ENCODE data around the gene MACO1. TPM values are rescaled to one million over a fixed set of nuclear protein-coding genes. Genes with fewer than 3 reads are reported as not detected.
"Not testable (repeated sequence)": the region's sequence is repeated elsewhere in the genome, so short reads cannot be mapped to it uniquely, and the experiment has no call there.

Gene MACO1
- polyA plus RNA-seq, 1 donor (not counting 4 experiments of a cell fraction or from before 2014, with no cell fraction given): 8.1 TPM

GRCh38 chr1:25414157-25414556 is 16.5 kb upstream of the MACO1 start:
- H3K79me2 ChIP-seq (ENCODE audit: control insufficient read depth, insufficient read depth, low read length); H3K27me3 ChIP-seq (ENCODE audit: control insufficient read depth, extremely low read depth, insufficient read depth, low read length); H3K36me3 ChIP-seq (ENCODE audit: control insufficient read depth in 2 of 2, extremely low read depth in 1 of 2, insufficient read depth in 2 of 2, low read length in 2 of 2); H3K9me3 ChIP-seq (ENCODE audit: control insufficient read depth, low read depth, low read length); dilution Hi-C loops (cut with MboI; ENCODE audit: extremely low pct_ligation_motif_present, low sequenced_read_pairs); H4K20me1 ChIP-seq (ENCODE audit: control insufficient read depth, extremely low read depth, insufficient read depth, low read length); H3K4me1 ChIP-seq (ENCODE audit: control insufficient read depth, extremely low read depth, insufficient read depth, low read length); H3K27ac ChIP-seq (ENCODE audit: control insufficient read depth, insufficient read depth, low read length); H3K9ac ChIP-seq (ENCODE audit: control insufficient read depth, extremely low read depth, insufficient read depth, low read length); H3K9me1 ChIP-seq (ENCODE audit: control insufficient read depth, extremely low read depth, insufficient read depth, low read length); H3K4me3 ChIP-seq (ENCODE audit: control insufficient read depth in 2 of 3, extremely low read depth in 1 of 3, insufficient read depth in 2 of 3, low read depth in 1 of 3, low read length in 3 of 3); H2AFZ ChIP-seq (ENCODE audit: control insufficient read depth, low read length); H3K4me2 ChIP-seq (ENCODE audit: control insufficient read depth, extremely low read depth, insufficient read depth, low read depth, low read length); FAIRE-seq; DNase-seq (ENCODE audit: low read depth, low spot score): not testable (repeated sequence)

GRCh38 chr1:25414578-25414977 is 16.1 kb upstream of the MACO1 start:
- H3K36me3 ChIP-seq (ENCODE audit: control insufficient read depth in 2 of 2, extremely low read depth in 1 of 2, insufficient read depth in 2 of 2, low read length in 2 of 2); dilution Hi-C loops (cut with MboI; ENCODE audit: extremely low pct_ligation_motif_present, low sequenced_read_pairs); H2AFZ ChIP-seq (ENCODE audit: control insufficient read depth, low read length); H3K9me3 ChIP-seq (ENCODE audit: control insufficient read depth, low read depth, low read length); H3K9me1 ChIP-seq (ENCODE audit: control insufficient read depth, extremely low read depth, insufficient read depth, low read length); DNase-seq (ENCODE audit: low read depth, low spot score); H3K4me2 ChIP-seq (ENCODE audit: control insufficient read depth, extremely low read depth, insufficient read depth, low read depth, low read length); H3K79me2 ChIP-seq (ENCODE audit: control insufficient read depth, insufficient read depth, low read length); H3K4me1 ChIP-seq (ENCODE audit: control insufficient read depth, extremely low read depth, insufficient read depth, low read length); H3K9ac ChIP-seq (ENCODE audit: control insufficient read depth, extremely low read depth, insufficient read depth, low read length); H3K27ac ChIP-seq (ENCODE audit: control insufficient read depth, insufficient read depth, low read length); H4K20me1 ChIP-seq (ENCODE audit: control insufficient read depth, extremely low read depth, insufficient read depth, low read length); H3K4me3 ChIP-seq (ENCODE audit: control insufficient read depth in 2 of 3, extremely low read depth in 1 of 3, insufficient read depth in 2 of 3, low read depth in 1 of 3, low read length in 3 of 3); H3K27me3 ChIP-seq (ENCODE audit: control insufficient read depth, extremely low read depth, insufficient read depth, low read length); FAIRE-seq: not testable (repeated sequence)

- H2AFZ ChIP-seq (ENCODE audit: control insufficient read depth, low read length); H3K27ac ChIP-seq (ENCODE audit: control insufficient read depth, insufficient read depth, low read length); H3K27me3 ChIP-seq (ENCODE audit: control insufficient read depth, extremely low read depth, insufficient read depth, low read length); H3K9ac ChIP-seq (ENCODE audit: control insufficient read depth, extremely low read depth, insufficient read depth, low read length); H4K20me1 ChIP-seq (ENCODE audit: control insufficient read depth, extremely low read depth, insufficient read depth, low read length); H3K4me3 ChIP-seq (ENCODE audit: control insufficient read depth in 2 of 3, extremely low read depth in 1 of 3, insufficient read depth in 2 of 3, low read depth in 1 of 3, low read length in 3 of 3); dilution Hi-C loops (cut with MboI; ENCODE audit: extremely low pct_ligation_motif_present, low sequenced_read_pairs); H3K9me3 ChIP-seq (ENCODE audit: control insufficient read depth, low read depth, low read length); H3K79me2 ChIP-seq (ENCODE audit: control insufficient read depth, insufficient read depth, low read length); H3K4me1 ChIP-seq (ENCODE audit: control insufficient read depth, extremely low read depth, insufficient read depth, low read length); H3K9me1 ChIP-seq (ENCODE audit: control insufficient read depth, extremely low read depth, insufficient read depth, low read length); H3K36me3 ChIP-seq (ENCODE audit: control insufficient read depth in 2 of 2, extremely low read depth in 1 of 2, insufficient read depth in 2 of 2, low read length in 2 of 2); DNase-seq (ENCODE audit: low read depth, low spot score); FAIRE-seq; H3K4me2 ChIP-seq (ENCODE audit: control insufficient read depth, extremely low read depth, insufficient read depth, low read depth, low read length): not testable (repeated sequence)
These were observed 13.4 kb upstream of the MACO1 start for GRCh38 chr1:25417280-25417679.

- H3K27ac ChIP-seq (ENCODE audit: control insufficient read depth, insufficient read depth, low read length); H2AFZ ChIP-seq (ENCODE audit: control insufficient read depth, low read length); H3K79me2 ChIP-seq (ENCODE audit: control insufficient read depth, insufficient read depth, low read length); H3K36me3 ChIP-seq (ENCODE audit: control insufficient read depth in 2 of 2, extremely low read depth in 1 of 2, insufficient read depth in 2 of 2, low read length in 2 of 2); H4K20me1 ChIP-seq (ENCODE audit: control insufficient read depth, extremely low read depth, insufficient read depth, low read length); H3K4me1 ChIP-seq (ENCODE audit: control insufficient read depth, extremely low read depth, insufficient read depth, low read length); H3K27me3 ChIP-seq (ENCODE audit: control insufficient read depth, extremely low read depth, insufficient read depth, low read length); H3K4me3 ChIP-seq (ENCODE audit: control insufficient read depth in 2 of 3, extremely low read depth in 1 of 3, insufficient read depth in 2 of 3, low read depth in 1 of 3, low read length in 3 of 3); H3K9me1 ChIP-seq (ENCODE audit: control insufficient read depth, extremely low read depth, insufficient read depth, low read length); dilution Hi-C loops (cut with MboI; ENCODE audit: extremely low pct_ligation_motif_present, low sequenced_read_pairs); FAIRE-seq; H3K4me2 ChIP-seq (ENCODE audit: control insufficient read depth, extremely low read depth, insufficient read depth, low read depth, low read length); H3K9ac ChIP-seq (ENCODE audit: control insufficient read depth, extremely low read depth, insufficient read depth, low read length); DNase-seq (ENCODE audit: low read depth, low spot score); H3K9me3 ChIP-seq (ENCODE audit: control insufficient read depth, low read depth, low read length): not testable (repeated sequence)
These were observed 11.4 kb upstream of the MACO1 start for GRCh38 chr1:25419339-25419738.

GRCh38 chr1:25420715-25421114 is 10.0 kb upstream of the MACO1 start, which contains the start of gene RHCE:
Gene RHCE, minus strand, starts transcription at chr1:25420825. Its CDS starts 39 bp downstream, at chr1:25420786.
- H3K79me2 ChIP-seq (ENCODE audit: control insufficient read depth, insufficient read depth, low read length); DNase-seq (ENCODE audit: low read depth, low spot score); H3K9me3 ChIP-seq (ENCODE audit: control insufficient read depth, low read depth, low read length); H3K4me1 ChIP-seq (ENCODE audit: control insufficient read depth, extremely low read depth, insufficient read depth, low read length); H3K27ac ChIP-seq (ENCODE audit: control insufficient read depth, insufficient read depth, low read length); FAIRE-seq; dilution Hi-C loops (cut with MboI; ENCODE audit: extremely low pct_ligation_motif_present, low sequenced_read_pairs); H3K4me2 ChIP-seq (ENCODE audit: control insufficient read depth, extremely low read depth, insufficient read depth, low read depth, low read length); H3K36me3 ChIP-seq (ENCODE audit: control insufficient read depth in 2 of 2, extremely low read depth in 1 of 2, insufficient read depth in 2 of 2, low read length in 2 of 2); H3K27me3 ChIP-seq (ENCODE audit: control insufficient read depth, extremely low read depth, insufficient read depth, low read length); H4K20me1 ChIP-seq (ENCODE audit: control insufficient read depth, extremely low read depth, insufficient read depth, low read length); H3K9ac ChIP-seq (ENCODE audit: control insufficient read depth, extremely low read depth, insufficient read depth, low read length); H2AFZ ChIP-seq (ENCODE audit: control insufficient read depth, low read length); H3K9me1 ChIP-seq (ENCODE audit: control insufficient read depth, extremely low read depth, insufficient read depth, low read length); H3K4me3 ChIP-seq (ENCODE audit: control insufficient read depth in 2 of 3, extremely low read depth in 1 of 3, insufficient read depth in 2 of 3, low read depth in 1 of 3, low read length in 3 of 3): not testable (repeated sequence)
